ENCODE measurements around the gene ABR.
A peak's percentile ranks its signal among the peaks of the same experiment; 100 is the strongest.

GRCh38 chr17:1058423-1059130 lies 121.2 kb downstream of the ABR start:
- TF ChIP-seq RNF2 (IDR thresholded peaks at IDR 0.05; ENCODE audit: borderline replicate concordance, low read depth, low read length, missing control alignments, poor library complexity, severe bottlenecking) (no peak), BCL11A (IDR thresholded peaks at IDR 0.05; ENCODE audit: low read depth in 2 of 2, low read length in 2 of 2) (no peak), CTCF (IDR thresholded peaks at IDR 0.05; ENCODE audit: control extremely low read depth in 1 of 3, insufficient read depth in 1 of 3, low read depth in 1 of 3, low read length in 3 of 3) (peak; percentile 68 to 76 (median 70)), EP300 (IDR thresholded peaks at IDR 0.05; ENCODE audit: borderline replicate concordance in 1 of 2, low read depth in 2 of 2, low read length in 2 of 2) (no peak), NRF1 (IDR thresholded peaks at IDR 0.05; ENCODE audit: low read depth, low read length) (no peak), POLR2AphosphoS5 (IDR thresholded peaks at IDR 0.05; ENCODE audit: low read depth, low read length) (no peak)
